Prostate gland (tissue), 2 donors: ENCODE data around the gene SPATA1. TPM values are rescaled to one million over a fixed set of nuclear protein-coding genes. Genes with fewer than 3 reads are reported as not detected.

ENCODE experiments used
- DNase-seq: peaks from one replicate; pipeline ENCODE4 v3.0.0-alpha.2; 2019; ENCODE audit warnings: low spot score
- H3K27ac ChIP-seq, 2 donors: fragments of 200-600 bp; sonication (generic); 2 replicates each; pipeline ENCODE4 v1.5.1; 2017 to 2019
- H3K27me3 ChIP-seq: fragments of 200-600 bp; sonication (generic); replicated peaks from 2 replicates; pipeline ENCODE4 v1.5.1; 2019; ENCODE audit not compliant: insufficient read depth
- H3K36me3 ChIP-seq, 2 donors: fragments of 200-600 bp; sonication (generic); 1 replicate in 1 of 2; 2 replicates in 1 of 2; pipeline versions ENCODE4 v1.5.1 to v1.8.1; 2017 to 2019
- H3K4me1 ChIP-seq: fragments of 200-600 bp; sonication (generic); replicated peaks from 2 replicates; pipeline ENCODE4 v1.5.1; 2019
- H3K4me3 ChIP-seq, 2 donors: fragments of 200-600 bp; sonication (generic); 2 replicates each; pipeline ENCODE4 v1.5.1; 2017 to 2019
- H3K9me3 ChIP-seq: fragments of 200-600 bp; sonication (generic); 2 replicates; pipeline ENCODE4 v1.5.1; 2017
- CTCF ChIP-seq, 4 experiments: fragments of 200-600 bp in 2 of 4; fragments of 450-650 bp in 2 of 4; sonication (generic) in 2 of 4; IDR thresholded peaks; 1 replicate in 3 of 4; 2 replicates in 1 of 4; pipeline ENCODE4 v1.5.1; 2016 to 2019; ENCODE audit warnings: antibody characterized with exemption in 4 of 4, mild to moderate bottlenecking in 2 of 4, moderate library complexity in 2 of 4
- POLR2A ChIP-seq: fragments of 450-650 bp; IDR thresholded peaks from one replicate; pipeline ENCODE4 v1.6.1; 2016; ENCODE audit warnings: antibody characterized with exemption, mild to moderate bottlenecking
- POLR2AphosphoS5 ChIP-seq: sonication (generic); formaldehyde crosslinking; IDR thresholded peaks from one replicate; pipeline ENCODE4 v1.6.1; 2017; ENCODE audit warnings: antibody characterized with exemption
- WGBS: methylation state at CpG from one replicate; pipeline ENCODE4 v1.1.5; 2018; 5-methylcytosine and 5-hydroxymethylcytosine counted together
- intact Hi-C: fragments of 100-400 bp; cut with DNase I; formaldehyde crosslinking; loops from one replicate; pipeline ENCODE4 v1.14.2; 2022
- total RNA-seq, 2 donors: library from RNA; depleted of rRNA; stranded (reverse); fragments of >200 nt; gene quantifications; one replicate each; pipeline ENCODE4 v1.1.0, GENCODE V29; 2016

The SPATA1 gene
- total RNA-seq, 2 donors from 2014 or later: 0.05 to 3.8 TPM

DNA sequence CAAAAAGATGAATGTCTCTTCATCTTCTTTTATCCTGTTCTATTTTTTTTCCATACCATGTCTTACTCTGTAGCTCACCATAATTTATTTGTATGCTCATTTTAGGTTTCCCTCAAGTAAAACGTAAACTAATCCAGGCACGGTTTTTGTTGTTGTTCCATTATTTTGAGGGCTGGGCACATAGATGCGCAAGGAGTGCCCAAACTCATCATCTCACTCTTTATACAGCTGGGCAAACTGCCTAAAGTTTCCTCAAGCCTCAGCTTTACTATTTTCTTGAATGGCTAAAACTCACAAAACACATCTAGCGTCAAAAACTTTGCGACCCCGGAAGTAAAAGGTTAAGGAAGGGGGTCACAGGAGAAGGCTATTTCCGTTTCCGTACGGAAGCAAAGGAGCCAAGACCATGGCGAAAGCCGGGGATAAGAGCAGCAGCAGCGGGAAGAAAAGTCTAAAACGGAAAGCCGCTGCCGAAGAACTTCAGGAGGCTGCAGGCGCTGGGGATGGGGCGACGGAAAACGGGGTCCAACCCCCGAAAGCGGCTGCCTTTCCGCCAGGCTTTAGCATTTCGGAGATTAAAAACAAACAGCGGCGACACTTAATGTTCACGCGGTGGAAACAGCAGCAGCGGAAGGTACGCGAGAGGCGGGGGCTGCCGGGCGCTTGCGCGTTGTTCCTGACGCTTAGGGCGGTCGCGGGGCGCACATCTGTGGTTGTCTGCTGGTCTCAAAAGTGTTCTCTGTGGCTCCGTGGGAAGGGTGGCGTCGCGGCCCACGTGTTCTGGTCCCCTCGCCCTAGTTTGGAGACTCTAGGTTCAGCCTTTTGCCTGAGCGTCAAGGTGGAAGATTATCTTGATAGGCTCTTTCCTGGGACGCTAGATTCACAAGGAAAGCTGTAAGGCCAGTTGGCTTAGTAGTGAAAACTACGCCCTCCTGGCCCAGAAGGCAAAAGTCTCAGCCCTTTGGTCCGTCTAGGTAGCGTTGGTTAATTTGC, 27.0 kb upstream of the SPATA1 start, which contains the start of gene RPF1:
TSS of gene RPF1 (plus strand) at position 391 of the 993 bp plus-strand sequence. CDS start at position 407, 16 bp downstream.
- intact Hi-C loops: loop anchor here (2.0 to 10.0 kb wide), 2 partner anchors 94 to 126 kb away; no protein-coding TSS in a partner anchor

DNA sequence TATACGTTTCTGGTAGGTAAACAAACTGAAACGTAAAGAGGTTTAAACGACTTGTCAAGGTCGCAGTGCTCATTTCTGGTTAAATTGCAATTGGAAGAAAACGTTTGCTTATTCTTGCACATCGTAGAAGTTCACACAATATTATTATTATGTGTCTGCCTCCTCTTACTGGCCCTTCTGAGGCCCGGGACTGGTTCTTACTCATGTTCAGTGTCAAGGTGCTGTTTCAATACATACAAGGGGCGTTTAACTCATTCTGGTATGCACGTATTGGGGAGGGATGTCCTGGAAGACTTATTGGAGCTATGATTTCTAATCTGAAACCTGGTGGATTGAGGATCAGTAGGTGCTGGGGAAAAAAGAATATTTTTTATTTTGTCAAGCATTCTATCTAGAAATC, 26.2 kb upstream of the SPATA1 start:
- H3K27ac ChIP-seq: peak overlapping the region; percentile 81 to 87
- TF ChIP-seq POLR2AphosphoS5 (no peak), POLR2A (no peak), CTCF (IDR thresholded peaks at IDR 0.05) (no peak)
- peaks cover 3% of the 10 kb centered on the region for H3K4me1 ChIP-seq
- peak overlapping the region; percentile 65 to 76 for H3K4me3 ChIP-seq
- peaks cover 3% of the 10 kb centered on the region for H3K27me3 ChIP-seq
- intact Hi-C loops: loop anchor here (2.0 to 10.0 kb wide), 2 partner anchors 93 to 125 kb away; no protein-coding TSS in a partner anchor
- no peaks in the 10 kb centered on the region for H3K9me3 ChIP-seq
- DNase-seq: no peak
- peaks cover 0 to 5% of the 10 kb centered on the region in 2 donors for H3K36me3 ChIP-seq
- WGBS: 5% methylated on average over 9 of the region's 9 CpGs

More for the DNA sequence above, 27.0 kb upstream of the SPATA1 start, which contains the start of gene RPF1:
- peaks cover 3% of the 10 kb centered on the region for H3K27me3 ChIP-seq
- H3K27ac ChIP-seq: peak within 1 kb of the TSS; percentile 81 to 87
- peaks cover 0 to 5% of the 10 kb centered on the region in 2 donors for H3K36me3 ChIP-seq
- peak; percentile 88 for TF ChIP-seq POLR2AphosphoS5
- peak; percentile 36 for TF ChIP-seq POLR2A
- TF ChIP-seq CTCF (IDR thresholded peaks at IDR 0.05): no peak
- DNase-seq: peak; percentile 61
- peaks cover 3% of the 10 kb centered on the region for H3K4me1 ChIP-seq
- peak within 1 kb of the TSS; percentile 65 to 76 for H3K4me3 ChIP-seq
- WGBS: 4% methylated on average over 51 of the region's 51 CpGs
- H3K9me3 ChIP-seq: no peaks in the 10 kb centered on the region

- peaks cover 2% of the 10 kb centered on the region for H3K27me3 ChIP-seq
- H3K9me3 ChIP-seq: no peaks in the 10 kb centered on the region
- H3K4me3 ChIP-seq: peak overlapping the region in 1 of 2 donors; percentile 65
- intact Hi-C loops: no loop called here
- WGBS: 84% methylated on average over 4 of the region's 4 CpGs
- H3K27ac ChIP-seq: no peak overlapping the region
- peaks cover 3% of the 10 kb centered on the region for H3K4me1 ChIP-seq
- H3K36me3 ChIP-seq: peaks cover 0 to 5% of the 10 kb centered on the region in 2 donors
- TF ChIP-seq POLR2AphosphoS5 (no peak), POLR2A (no peak), CTCF (IDR thresholded peaks at IDR 0.05) (no peak)
- DNase-seq: no peak
These were observed 25.5 kb upstream of the SPATA1 start for GRCh38 chr1:84480650-84481049.

- peaks cover 3% of the 10 kb centered on the region for H3K4me1 ChIP-seq
- intact Hi-C loops: no loop called here
- no peak for DNase-seq
- no peak overlapping the region for H3K27ac ChIP-seq
- WGBS: 87% methylated on average over 2 of the region's 2 CpGs
- TF ChIP-seq POLR2AphosphoS5: no peak
- no peaks in the 10 kb centered on the region for H3K27me3 ChIP-seq
- no peak overlapping the region for H3K4me3 ChIP-seq
- H3K36me3 ChIP-seq: peaks cover 0 to 5% of the 10 kb centered on the region in 2 donors
- no peaks in the 10 kb centered on the region for H3K9me3 ChIP-seq
These were observed 24.9 kb upstream of the SPATA1 start for GRCh38 chr1:84481317-84481716.

- Histone ChIP-seq H3K36me3 (peaks cover 0 to 5% of the 10 kb centered on the region in 2 donors), H3K9me3 (no peaks in the 10 kb centered on the region), H3K4me3 (no peak overlapping the region), H3K27ac (no peak overlapping the region), H3K27me3 (no peaks in the 10 kb centered on the region), H3K4me1 (no peaks in the 10 kb centered on the region)
- TF ChIP-seq POLR2AphosphoS5: no peak
- no peak for TF ChIP-seq CTCF (IDR thresholded peaks at IDR 0.05)
- TF ChIP-seq POLR2A: no peak
- intact Hi-C loops: no loop called here
- 72% methylated on average over 3 of the region's 3 CpGs for WGBS
- no peak for DNase-seq
These were observed 18.1 kb upstream of the SPATA1 start for GRCh38 chr1:84488107-84488506.
